ENCODE measurements around the gene TMED4.

TMED4 gene

DNA sequence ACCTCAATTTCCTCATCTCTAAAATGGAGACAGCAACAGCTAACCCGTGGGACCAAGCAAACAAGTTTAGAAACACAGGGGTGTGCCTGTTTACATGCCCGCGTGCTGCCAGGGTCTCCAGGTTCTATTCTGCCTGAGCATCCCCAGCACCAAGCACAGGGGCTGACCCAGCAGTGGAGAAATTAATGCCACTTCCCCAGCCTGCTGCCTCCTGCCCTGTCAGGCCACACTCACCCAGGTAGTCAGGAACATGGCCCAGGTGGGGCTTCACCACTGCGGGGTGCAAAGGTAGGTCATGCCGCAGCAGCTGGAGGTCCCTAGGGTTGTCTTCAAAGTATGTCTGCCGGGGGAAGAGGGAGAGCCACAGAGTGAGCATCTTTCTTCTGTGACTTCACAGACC, 14.1 kb downstream of the TMED4 start:
- Histone ChIP-seq H3K9me2 (replicated peaks; ENCODE audit: insufficient read depth, low read length) (no peaks in the 10 kb centered on the region), H3K27ac (ENCODE audit: low read depth, low read length) (no peak overlapping the region), H3K4me3 (ENCODE audit: insufficient read depth, low read length, poor library complexity, severe bottlenecking) (no peak overlapping the region), H2AFZ (ENCODE audit: low read depth, low read length, severe bottlenecking) (no peak overlapping the region), H3K9me3 (ENCODE audit: insufficient read depth, low read length) (no peaks in the 10 kb centered on the region), H3F3A (ENCODE audit: insufficient read depth) (0 out of 2 replicates have a peak, but pooled peaks cover 3% of the 10 kb centered on the region), H3K9ac (ENCODE audit: low read length) (no peak overlapping the region), H3K4me2 (ENCODE audit: low read depth, low read length, poor library complexity, severe bottlenecking) (no peak overlapping the region), H3K27me3 (ENCODE audit: low read length) (no peaks in the 10 kb centered on the region), H3K79me2 (ENCODE audit: insufficient read depth, low read length) (peaks cover 17% of the 10 kb centered on the region), H4K20me1 (ENCODE audit: low read depth, low read length) (no peaks in the 10 kb centered on the region; the same call in 1 of the 2 replicates), H3K36me3 (ENCODE audit: low read length) (peaks cover 28% of the 10 kb centered on the region)
- no peak for TF ChIP-seq EZH2phosphoT487 (conservative IDR thresholded peaks at IDR 0.05; ENCODE audit: low read length)
- TF ChIP-seq, protein P1, sequence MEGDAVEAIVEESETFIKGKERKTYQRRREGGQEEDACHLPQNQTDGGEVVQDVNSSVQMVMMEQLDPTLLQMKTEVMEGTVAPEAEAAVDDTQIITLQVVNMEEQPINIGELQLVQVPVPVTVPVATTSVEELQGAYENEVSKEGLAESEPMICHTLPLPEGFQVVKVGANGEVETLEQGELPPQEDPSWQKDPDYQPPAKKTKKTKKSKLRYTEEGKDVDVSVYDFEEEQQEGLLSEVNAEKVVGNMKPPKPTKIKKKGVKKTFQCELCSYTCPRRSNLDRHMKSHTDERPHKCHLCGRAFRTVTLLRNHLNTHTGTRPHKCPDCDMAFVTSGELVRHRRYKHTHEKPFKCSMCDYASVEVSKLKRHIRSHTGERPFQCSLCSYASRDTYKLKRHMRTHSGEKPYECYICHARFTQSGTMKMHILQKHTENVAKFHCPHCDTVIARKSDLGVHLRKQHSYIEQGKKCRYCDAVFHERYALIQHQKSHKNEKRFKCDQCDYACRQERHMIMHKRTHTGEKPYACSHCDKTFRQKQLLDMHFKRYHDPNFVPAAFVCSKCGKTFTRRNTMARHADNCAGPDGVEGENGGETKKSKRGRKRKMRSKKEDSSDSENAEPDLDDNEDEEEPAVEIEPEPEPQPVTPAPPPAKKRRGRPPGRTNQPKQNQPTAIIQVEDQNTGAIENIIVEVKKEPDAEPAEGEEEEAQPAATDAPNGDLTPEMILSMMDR (IDR thresholded peaks at IDR 0.05; ENCODE audit: insufficient read depth, low read length, poor library complexity, severe bottlenecking) = no peak

DNA sequence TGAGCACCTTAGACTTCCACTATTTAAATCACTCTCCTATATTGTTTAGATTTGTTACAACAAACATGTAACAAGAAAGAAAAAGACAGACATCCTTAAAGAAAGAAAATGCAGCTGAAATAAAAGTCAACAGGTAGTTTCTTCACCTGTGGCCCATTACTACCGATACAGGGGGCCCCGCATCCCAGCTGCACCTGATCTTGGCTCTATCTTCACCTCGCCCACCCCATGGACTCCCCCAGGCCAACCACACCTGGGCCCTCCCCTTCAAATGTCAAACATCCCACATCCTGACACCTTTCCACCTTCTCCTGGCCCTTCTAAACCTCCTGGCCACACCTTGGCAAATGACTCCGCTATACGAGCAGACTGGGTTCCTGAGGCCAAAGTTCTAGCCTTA, 15.4 kb downstream of the TMED4 start:
- Histone ChIP-seq H3K9ac (ENCODE audit: low read length) (no peak overlapping the region), H3F3A (ENCODE audit: insufficient read depth) (0 out of 2 replicates have a peak, but pooled peaks cover 3% of the 10 kb centered on the region), H2AFZ (ENCODE audit: low read depth, low read length, severe bottlenecking) (no peak overlapping the region), H3K27ac (ENCODE audit: low read depth, low read length) (no peak overlapping the region), H4K20me1 (ENCODE audit: low read depth, low read length) (no peaks in the 10 kb centered on the region; the same call in 1 of the 2 replicates), H3K9me3 (ENCODE audit: insufficient read depth, low read length) (no peaks in the 10 kb centered on the region), H3K4me3 (ENCODE audit: insufficient read depth, low read length, poor library complexity, severe bottlenecking) (no peak overlapping the region), H3K9me2 (replicated peaks; ENCODE audit: insufficient read depth, low read length) (no peaks in the 10 kb centered on the region), H3K4me2 (ENCODE audit: low read depth, low read length, poor library complexity, severe bottlenecking) (no peak overlapping the region), H3K79me2 (ENCODE audit: insufficient read depth, low read length) (peaks cover 5% of the 10 kb centered on the region; the same call in 1 of the 2 replicates), H3K36me3 (ENCODE audit: low read length) (peaks cover 20% of the 10 kb centered on the region), H3K27me3 (ENCODE audit: low read length) (no peaks in the 10 kb centered on the region)
- TF ChIP-seq EZH2phosphoT487 (conservative IDR thresholded peaks at IDR 0.05; ENCODE audit: low read length) = no peak
- TF ChIP-seq, protein P1 (IDR thresholded peaks at IDR 0.05; ENCODE audit: insufficient read depth, low read length, poor library complexity, severe bottlenecking) = no peak

DNA sequence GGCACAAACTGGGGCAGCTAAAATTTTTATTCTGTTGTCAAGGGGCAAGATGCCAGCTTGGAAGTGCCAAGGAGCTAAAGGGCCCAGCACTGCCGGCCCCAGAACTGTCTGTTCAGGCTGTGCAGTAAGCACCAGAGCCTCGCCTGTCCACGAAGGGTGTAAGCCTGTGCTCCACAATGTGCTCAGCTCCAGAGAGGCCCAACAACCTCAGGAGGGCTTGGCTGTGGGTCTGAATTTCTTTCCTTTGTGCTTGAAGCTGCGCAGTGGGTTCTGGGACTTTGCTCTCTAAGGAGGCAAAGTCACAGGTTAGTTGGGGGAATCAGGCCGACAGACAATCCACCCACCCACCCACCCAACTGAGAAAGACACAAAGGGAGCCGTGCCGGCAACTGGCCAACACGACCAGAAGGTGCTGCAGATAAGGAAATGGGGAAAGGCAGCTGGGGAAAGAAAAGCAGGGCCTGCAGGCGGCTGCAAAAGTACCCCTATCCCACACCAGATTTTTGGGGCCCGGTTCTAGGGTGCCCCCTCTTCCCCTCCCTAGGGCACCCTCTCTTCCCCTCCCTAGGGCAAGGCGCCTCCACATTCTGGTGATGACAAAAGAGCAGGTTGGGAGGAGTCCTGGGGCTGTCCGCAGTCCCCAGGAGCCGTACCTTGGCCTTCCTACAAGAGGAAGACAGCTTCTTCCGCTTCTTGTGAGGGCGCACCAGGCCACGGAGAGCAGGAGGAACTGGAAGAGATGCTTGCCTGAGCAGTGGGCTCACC, 16.1 kb downstream of the TMED4 start:
- TF ChIP-seq, protein P1 (IDR thresholded peaks at IDR 0.05; ENCODE audit: insufficient read depth, low read length, poor library complexity, severe bottlenecking) = no peak
- TF ChIP-seq EZH2phosphoT487 (conservative IDR thresholded peaks at IDR 0.05; ENCODE audit: low read length) = no peak
- Histone ChIP-seq H3K27me3 (ENCODE audit: low read length) (no peaks in the 10 kb centered on the region), H3K9me3 (ENCODE audit: insufficient read depth, low read length) (no peaks in the 10 kb centered on the region), H3K4me3 (ENCODE audit: insufficient read depth, low read length, poor library complexity, severe bottlenecking) (no peak overlapping the region), H3K36me3 (ENCODE audit: low read length) (peaks cover 16% of the 10 kb centered on the region), H3K9ac (ENCODE audit: low read length) (no peak overlapping the region), H4K20me1 (ENCODE audit: low read depth, low read length) (no peaks in the 10 kb centered on the region; the same call in 1 of the 2 replicates), H3K4me2 (ENCODE audit: low read depth, low read length, poor library complexity, severe bottlenecking) (no peak overlapping the region), H3K27ac (ENCODE audit: low read depth, low read length) (no peak overlapping the region), H3K79me2 (ENCODE audit: insufficient read depth, low read length) (no peaks in the 10 kb centered on the region), H2AFZ (ENCODE audit: low read depth, low read length, severe bottlenecking) (no peak overlapping the region), H3F3A (ENCODE audit: insufficient read depth) (0 out of 2 replicates have a peak, but pooled peaks cover 3% of the 10 kb centered on the region), H3K9me2 (replicated peaks; ENCODE audit: insufficient read depth, low read length) (no peaks in the 10 kb centered on the region)
